RCC 7860 (cell line): Measurements from ENCODE around the gene KIF21A.
"Not testable (repeated sequence)": the region's sequence is repeated elsewhere in the genome, so short reads cannot be mapped to it uniquely, and the experiment has no call there.

Source experiments
- DNase-seq: peaks from one replicate; pipeline ENCODE4 v3.0.0-alpha.2; 2015; ENCODE audit warnings: low spot score
- FAIRE-seq: peaks from 2 replicates; lab custom pipeline; 2012; peaks lifted over from hg19 to GRCh38; lab: Jason Lieb, UNC

Gene KIF21A, protein sequence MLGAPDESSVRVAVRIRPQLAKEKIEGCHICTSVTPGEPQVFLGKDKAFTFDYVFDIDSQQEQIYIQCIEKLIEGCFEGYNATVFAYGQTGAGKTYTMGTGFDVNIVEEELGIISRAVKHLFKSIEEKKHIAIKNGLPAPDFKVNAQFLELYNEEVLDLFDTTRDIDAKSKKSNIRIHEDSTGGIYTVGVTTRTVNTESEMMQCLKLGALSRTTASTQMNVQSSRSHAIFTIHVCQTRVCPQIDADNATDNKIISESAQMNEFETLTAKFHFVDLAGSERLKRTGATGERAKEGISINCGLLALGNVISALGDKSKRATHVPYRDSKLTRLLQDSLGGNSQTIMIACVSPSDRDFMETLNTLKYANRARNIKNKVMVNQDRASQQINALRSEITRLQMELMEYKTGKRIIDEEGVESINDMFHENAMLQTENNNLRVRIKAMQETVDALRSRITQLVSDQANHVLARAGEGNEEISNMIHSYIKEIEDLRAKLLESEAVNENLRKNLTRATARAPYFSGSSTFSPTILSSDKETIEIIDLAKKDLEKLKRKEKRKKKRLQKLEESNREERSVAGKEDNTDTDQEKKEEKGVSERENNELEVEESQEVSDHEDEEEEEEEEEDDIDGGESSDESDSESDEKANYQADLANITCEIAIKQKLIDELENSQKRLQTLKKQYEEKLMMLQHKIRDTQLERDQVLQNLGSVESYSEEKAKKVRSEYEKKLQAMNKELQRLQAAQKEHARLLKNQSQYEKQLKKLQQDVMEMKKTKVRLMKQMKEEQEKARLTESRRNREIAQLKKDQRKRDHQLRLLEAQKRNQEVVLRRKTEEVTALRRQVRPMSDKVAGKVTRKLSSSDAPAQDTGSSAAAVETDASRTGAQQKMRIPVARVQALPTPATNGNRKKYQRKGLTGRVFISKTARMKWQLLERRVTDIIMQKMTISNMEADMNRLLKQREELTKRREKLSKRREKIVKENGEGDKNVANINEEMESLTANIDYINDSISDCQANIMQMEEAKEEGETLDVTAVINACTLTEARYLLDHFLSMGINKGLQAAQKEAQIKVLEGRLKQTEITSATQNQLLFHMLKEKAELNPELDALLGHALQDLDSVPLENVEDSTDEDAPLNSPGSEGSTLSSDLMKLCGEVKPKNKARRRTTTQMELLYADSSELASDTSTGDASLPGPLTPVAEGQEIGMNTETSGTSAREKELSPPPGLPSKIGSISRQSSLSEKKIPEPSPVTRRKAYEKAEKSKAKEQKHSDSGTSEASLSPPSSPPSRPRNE (N-terminal part only)

DNA sequence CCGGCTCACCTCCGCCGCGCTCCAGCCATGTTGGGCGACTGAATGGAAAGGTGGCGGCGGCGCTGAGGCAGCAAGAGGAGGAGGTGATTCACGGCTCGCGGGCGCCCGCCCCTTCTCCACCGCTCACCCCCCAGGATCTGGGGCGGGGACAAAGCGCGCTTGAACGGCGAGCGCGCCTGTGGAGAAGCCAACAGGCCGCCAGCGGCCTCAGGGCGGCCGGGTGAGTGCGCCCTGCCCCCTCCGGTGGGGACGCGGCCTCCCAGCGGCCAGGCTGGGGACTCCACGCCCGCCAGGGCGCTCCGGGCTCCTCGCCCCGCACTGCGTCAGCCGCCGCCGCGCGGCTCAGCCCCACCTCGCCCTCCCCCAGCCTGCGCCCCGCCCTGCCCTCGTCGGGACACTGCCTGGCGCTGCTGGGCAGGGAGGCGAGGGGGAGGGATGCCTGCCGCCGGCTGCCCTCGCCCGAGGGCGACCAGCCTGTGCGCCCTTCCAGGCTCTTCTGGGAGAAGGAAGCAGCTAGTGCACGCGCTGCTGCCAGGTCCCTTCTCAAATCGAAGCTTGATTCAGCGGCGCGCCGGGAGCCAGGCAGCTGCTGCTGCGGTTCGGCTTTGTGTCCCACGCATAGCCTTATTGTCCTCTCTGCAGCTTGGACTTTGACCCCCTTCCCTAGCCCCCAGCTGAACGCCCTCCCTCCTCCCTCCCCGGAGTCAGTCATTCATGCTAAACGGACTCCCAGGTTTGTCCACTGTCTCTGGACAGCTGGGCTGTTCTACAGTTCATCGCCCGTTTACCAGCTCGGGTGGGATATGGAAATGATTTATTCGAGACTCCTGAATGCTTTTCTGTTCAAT lies at the start of gene KIF21A:
Gene KIF21A (minus strand): TSS at position 40 of the 848 bp plus-strand sequence. CDS start 150 bp downstream, outside the sequence.
- no peak for FAIRE-seq
- peak; percentile 83 for DNase-seq

DNA sequence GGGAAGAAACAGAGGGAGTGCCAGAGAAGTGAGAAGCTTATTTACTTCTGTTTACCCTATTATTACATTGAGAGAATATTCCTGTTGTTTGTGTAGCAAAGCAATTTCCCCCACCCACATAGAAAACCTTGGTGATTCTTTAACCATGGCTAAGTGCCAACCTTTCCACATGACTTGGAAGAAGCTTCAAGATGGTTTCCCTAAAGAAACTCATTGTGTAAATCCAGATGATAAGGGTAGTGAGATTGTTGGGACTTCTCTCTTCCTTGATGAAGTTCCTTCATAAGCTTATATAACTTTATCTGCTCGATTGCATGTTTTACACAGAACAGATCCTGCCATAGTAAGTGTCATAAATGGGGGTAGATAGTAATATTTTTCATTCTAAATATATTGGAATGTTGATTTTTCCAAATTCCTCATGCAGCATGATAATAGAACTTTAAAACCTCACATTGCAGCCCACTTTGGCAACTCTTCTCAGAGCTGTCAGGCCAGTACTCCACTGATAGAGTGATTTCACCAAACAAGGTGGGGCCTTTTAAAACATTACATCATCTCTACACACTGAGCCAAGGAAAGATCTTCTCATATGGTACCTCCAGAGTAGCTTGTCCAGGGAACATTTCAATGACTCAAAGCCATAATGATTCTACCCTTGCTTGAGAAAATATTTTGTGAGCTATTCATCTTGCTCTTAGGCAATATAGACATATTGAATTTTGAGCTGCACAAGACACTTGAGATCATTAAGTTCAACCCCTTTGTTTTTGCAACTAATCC lies 47.8 kb upstream of the KIF21A start:
- peak; percentile 30 for DNase-seq
- FAIRE-seq = no peak

DNA sequence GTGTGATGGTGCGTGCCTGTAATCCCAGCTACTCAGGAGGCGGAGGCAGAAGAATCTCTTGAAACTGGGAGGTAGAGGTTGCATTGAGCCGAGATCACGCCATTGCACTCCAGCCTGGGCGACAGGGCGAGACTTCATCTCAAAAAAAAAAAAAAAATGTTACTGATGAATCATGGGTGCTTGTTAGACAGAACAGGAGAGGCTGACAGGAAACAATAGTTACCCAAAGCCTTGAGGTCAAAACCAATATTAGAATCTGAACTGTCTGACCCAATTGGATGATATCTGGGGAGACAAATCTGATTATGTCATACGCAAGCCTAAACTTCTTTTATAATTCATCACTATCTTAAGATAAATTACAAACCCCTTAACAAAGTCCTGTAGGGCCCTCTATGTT lies 40.7 kb upstream of the KIF21A start:
- no peak for DNase-seq
- FAIRE-seq = no peak

DNA sequence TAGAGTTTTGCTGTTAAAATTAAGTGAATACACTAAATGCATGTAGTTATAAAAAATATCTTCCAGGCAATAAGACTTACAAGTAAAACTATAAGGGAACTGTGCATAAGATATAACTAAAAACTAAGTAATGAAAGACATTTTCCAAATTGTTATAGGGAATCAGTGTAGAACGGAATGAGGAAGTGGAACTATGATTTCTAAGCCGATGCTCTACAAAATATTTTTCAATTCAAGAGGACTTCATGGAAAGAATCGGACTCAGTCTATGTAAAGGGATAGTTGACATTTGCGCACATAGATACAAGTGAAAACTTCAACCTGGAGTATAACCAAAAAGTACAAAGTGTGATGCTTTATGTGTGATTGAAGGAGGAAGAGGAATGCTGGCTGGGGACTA lies 40.1 kb upstream of the KIF21A start:
- FAIRE-seq (no peak), DNase-seq (no peak)

DNA sequence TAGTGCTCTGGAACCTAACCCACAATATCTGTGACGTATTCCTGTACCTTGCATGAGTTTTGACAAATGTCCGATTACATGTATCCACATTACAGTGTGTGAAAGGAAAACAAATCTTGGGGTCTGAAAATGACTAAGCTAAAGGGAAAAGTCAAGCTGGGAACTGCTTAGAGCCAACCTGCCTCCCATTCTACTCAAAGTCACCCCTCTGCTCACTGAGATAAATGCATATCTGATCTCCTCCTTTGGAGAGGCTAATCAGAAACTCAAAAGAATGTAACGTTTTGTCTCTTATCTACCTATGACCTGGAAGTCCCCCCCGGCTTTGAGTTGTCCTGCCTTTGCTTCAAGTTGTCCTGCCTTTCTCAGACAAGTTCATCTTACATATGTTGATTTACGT lies 34.0 kb upstream of the KIF21A start:
- no peak for FAIRE-seq

DNA sequence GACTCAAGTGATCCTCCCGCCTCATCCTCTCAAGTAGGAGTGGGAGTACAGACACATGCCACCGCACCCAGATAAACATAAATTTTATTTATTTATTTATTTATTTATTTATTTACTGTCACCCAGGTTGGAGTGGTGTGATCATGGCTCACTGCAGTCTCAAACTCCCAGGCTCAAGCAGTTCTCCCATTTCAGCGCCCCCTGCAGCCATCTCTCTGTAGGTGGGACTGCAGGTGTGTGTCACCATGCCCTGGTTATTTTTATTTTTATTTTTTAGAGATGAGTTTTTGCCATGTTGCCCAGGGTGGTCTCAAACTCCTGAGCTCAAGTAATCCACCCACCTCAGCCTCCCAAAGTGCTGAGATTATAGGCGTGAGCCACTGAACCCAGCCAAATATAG lies 33.2 kb upstream of the KIF21A start:
- no peak for FAIRE-seq
- DNase-seq = no peak

More for the DNA sequence above, 34.0 kb upstream of the KIF21A start:
- DNase-seq = no peak

DNA sequence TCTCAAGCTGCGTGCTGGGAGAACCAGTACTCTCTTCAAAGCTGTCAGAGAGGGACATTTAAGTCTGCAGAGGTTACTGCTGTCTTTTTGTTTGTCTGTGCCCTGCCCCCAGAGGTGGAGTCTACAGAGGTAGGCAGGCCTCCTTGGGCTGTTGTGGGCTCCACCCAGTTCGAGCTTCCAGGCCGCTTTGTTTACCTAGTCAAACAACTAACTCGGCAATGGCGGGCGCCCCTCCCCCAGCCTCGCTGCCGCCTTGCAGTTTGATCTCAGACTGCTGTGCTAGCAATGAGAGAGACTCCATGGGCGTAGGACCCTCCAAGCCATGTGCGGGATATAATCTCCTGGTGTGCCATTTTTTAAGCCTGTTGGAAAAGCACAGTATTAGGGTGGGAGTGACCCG lies 32.2 kb upstream of the KIF21A start:
- not testable (repeated sequence) for DNase-seq, FAIRE-seq

DNA sequence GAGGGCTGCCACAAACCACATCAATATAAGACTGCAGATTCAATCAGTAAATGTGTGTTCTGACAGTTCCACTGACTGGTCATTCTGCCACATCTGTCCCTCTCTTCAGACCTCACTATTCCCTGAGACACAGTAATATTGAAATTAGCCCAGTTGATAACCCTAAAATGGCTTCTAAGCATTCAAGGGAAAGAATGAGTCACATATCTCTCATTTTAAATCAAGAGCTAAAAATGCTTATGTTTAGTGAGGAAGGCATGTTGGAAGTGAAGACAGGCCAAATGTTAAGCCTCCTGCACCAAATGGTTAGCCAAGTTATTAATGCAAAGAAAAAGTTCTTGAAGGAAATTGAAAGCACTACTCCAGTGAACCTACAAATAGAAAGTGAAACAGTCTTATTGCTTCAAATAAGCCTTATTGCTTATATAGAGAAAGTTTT lies 24.5 kb upstream of the KIF21A start:
- FAIRE-seq (no peak), DNase-seq (no peak)

DNA sequence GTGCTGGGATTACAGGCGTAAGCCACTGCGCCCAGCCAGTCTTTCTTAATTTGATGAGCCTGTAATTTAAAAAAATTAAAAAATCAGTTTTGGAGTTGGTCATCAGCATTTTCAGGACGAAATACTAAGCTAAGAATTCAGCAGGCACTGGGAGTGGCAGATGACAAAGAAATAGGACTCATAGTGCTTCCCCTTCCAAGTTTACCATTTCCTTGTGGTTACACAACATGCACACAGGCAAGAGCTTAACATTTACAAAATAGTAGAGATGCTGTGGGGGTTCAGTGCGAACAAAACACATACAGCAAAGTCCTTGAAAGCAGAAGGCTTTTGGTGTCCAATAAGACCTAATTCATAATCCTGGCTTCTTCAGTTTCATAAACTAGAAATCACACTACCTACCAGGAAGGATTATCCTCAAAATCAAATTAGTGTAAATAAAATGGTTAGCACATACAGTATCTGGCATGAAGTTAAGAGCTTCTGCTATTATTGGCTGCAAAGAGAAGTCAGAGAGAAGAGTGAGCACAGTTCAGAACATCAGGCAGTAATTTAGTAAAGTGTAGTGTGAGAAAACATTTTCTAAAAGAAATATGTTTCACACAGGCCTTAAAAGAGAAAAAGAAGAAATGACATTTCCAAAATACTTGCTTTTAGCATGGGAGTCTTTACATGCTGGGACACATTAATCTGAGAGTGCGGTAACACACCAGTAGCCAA lies 22.2 kb upstream of the KIF21A start:
- no peak for DNase-seq
- FAIRE-seq = no peak

DNA sequence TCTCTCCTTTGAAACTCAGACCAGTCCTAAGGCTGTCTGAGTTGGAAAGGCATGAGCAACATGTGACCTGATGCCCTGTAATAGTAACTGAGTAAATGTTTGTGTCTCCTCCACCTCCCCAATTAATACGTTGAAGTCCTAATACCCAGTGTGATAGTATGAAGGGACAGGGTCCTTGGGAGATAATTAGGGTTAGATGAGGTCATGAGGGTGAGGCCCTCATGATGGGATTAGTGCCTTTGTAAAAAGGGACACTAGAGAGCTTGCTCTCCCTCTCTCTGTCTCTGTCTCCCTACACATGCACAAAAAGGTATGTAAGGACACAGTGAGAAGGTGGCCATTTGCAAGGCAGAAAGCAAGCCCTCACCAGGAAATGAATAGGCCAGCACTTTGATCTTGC lies 18.1 kb upstream of the KIF21A start:
- FAIRE-seq (no peak), DNase-seq (no peak)

DNA sequence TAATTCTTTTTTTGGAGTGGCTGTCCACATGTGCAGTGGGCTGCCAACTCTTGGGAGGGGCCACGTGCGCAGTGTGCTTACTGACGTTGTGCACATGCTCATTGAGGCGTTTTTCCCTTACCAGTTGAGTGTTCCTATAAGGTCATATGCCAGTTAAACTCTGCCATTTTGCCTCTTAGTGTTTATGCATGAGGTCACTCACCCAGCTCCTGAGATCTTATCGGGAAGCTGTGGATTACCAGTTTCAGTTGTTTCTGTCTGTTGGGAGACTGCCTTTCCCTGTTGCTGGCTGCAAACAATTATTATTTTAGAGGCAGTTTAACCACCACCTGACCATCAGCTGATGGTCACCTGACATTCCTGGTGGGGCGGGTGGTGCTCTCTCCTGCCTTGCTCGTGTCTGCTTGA lies 16.1 kb upstream of the KIF21A start:
- FAIRE-seq (no peak), DNase-seq (no peak)

DNA sequence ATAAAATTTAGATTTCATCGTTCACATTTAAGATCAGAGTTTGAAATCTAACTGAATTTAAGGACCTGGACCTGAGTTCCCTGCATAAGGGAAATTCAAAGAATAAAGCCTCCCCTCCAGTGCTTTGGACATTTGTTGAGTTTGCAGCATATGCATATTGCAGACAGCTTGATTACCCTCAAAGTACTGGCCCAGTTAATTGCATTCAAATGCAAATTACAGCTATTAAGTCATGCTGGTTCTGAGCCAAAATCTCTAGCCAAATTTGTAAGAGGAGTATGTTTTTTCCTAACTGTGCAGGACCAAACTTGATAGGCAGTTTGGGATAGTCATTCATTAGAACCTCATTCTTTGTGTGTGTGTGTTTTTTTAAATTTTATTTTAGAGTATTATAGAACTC lies 9.1 kb upstream of the KIF21A start:
- DNase-seq = no peak

DNA sequence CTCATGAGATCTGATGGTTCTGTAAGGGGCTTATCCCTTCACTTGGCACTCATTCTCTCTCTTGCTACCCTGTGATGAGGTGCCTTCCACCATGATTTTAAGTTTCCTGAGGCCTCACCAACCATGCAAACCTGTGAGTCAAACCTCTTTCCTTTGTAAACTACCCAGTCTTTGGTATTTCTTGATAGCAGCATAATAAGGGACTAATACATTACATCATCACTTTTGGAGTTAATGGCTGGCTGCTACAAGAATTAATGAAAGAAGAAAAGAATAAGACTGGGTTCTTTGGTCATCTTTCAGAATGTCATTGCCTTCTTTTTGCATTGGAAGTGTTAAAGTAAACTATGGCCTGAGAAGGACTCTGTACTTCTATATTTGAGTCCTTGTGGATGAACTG lies 5.1 kb upstream of the KIF21A start:
- FAIRE-seq = no peak
- no peak for DNase-seq

More for the DNA sequence above, 9.1 kb upstream of the KIF21A start:
- FAIRE-seq = no peak

DNA sequence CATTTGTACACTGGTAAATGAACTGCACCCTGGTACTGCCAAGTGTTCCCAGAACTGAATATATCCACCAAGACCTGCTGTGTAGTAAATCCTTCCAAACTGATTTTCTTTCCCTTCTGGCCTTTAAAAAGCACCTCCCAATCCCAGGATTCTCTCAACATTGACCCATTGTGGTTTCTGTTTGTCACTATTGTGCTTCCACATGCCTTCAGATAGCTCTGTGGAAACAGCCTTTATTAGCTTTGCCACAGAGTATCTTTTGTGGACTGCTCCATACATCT lies 949 bp upstream of the KIF21A start:
- no peak for FAIRE-seq
- DNase-seq = no peak

DNA sequence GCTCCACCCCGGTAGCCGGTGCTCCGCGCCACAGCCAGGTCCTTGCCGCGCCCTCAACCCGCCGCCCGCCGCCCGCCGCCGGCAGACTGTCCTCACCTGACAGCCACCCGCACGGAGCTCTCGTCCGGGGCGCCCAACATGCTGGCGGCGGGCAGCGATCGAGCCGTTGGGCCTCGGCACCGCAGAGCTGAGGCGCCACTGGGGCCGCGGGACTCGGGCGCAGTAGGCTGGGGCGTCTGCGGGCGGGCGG lies 164 bp downstream of the KIF21A start:
- DNase-seq = no peak
- FAIRE-seq = no peak

DNA sequence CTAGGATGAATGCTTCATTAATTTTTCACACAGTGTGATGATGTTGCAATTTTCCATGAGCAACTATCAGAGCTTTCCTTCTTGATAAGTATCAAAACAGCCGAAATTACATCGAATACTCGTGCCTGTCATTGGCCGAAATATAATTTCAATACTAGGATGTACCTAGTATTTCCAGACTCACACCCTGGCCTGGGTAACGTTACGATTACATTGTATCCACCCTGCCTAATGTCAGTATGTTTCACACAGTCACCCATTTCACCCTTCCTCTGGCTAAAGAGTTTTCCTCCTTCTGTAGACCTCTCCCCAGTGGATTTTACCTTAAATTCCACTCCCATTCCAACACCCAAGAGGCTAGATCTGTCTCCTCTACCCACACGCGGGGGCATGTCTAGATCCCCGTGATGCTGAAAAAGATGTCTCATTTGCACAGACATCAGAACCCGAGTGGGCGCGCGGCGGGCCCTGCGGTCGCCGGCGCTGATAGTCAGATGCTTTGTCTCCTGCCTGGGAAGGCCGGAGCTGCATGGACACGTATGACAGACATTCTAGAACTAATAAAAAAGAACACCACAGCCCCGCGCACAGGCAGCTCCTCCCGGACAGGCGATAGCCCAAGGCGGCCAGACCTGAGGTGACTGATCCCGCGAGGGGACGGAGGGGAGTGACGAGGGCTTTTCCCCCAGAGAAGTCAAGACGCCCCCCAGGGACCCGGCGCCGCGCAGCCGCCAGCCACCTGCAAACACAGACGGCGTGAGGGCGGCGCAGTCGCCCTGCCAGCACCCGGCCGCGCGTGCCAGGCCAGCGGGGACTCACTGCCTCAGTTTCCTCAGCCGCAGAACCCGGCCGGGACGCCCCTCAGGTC lies 723 bp downstream of the KIF21A start:
- DNase-seq (peak; percentile 33), FAIRE-seq (peak; percentile 18)

DNA sequence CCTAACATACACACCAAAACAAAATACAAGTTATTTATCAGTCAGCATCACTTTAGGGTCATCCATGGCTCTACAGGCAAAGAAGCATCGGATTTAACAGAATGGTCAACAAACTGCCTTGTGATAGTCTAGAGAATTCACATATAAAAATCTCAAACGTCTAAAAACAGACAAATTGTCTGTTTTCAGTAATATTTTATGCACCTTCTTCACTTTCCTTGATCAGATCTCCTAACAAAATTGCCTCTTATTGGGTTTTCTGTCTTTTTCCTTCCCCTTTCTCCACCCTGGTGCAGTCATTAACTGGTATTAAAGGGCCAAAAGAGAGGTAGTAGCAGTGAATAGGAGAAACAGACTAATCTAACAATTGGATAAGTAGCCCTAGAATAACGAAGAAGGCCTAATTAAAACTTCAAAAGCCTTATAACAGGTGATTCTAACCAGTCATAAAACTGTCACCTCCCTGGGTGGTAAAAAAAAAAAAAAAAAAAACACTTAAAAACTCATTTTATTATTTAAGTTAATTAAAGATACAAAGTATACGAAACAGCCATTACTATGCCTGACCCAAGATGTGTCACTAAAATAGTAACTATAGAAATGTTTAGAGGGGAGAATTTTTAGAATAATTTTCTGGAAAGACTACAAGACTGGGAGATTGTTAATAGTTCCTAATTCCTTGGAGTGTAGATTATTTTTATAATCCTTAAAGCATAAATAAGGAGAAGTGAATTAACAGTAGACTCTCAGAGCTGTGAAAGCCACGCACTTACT lies 1.5 kb downstream of the KIF21A start:
- no peak for FAIRE-seq
- no peak for DNase-seq
